K562 (cell line): ENCODE results near the gene CNTN4. TPM values are rescaled to one million over a fixed set of nuclear protein-coding genes. Genes with fewer than 3 reads are reported as not detected.

Source experiments
- ATAC-seq: fragments of 200-7000 bp; cut with Tn5 transposase; 3 replicates; pipeline ENCODE4 v1.9.1; 2020; ENCODE audit warnings: moderate library complexity
- BruUV-seq: library from RNA; stranded (reverse); fragments of 400-500 nt; replicated peaks from 2 replicates; lab custom pipeline; 2021; lab: Mats Ljungman, UMichigan
- CTCF ChIA-PET: fragments of 300-600 bp; formaldehyde crosslinking; extraction: SDS; loops from one replicate; lab custom pipeline; 2021; ENCODE audit warnings: low intra/inter-chr PET ratio; lab: Yijun Ruan, JAX
- POLR2A ChIA-PET: fragments of 300-600, 350-650 bp; sonication (Branson Sonifier 250); formaldehyde crosslinking; extraction: SDS; loops from one replicate; lab custom pipeline; 2021; ENCODE audit warnings: antibody characterized with exemption, inconsistent platforms; lab: Yijun Ruan, JAX
- DNase-seq, 4 experiments: peaks; one replicate each; pipeline versions ENCODE4 v3.0.0 to v3.0.0-alpha.2; 2011 to 2018; ENCODE audit warnings: low spot score in 3 of 4, mixed read lengths in 3 of 4; ENCODE audit errors: extremely low read depth in 1 of 4
- FAIRE-seq: peaks from 2 replicates; lab custom pipeline; 2011; peaks lifted over from hg19 to GRCh38; lab: Jason Lieb, UNC
- H2AFZ ChIP-seq: 2 replicates; pipeline ENCODE4 v1.6.0; 2011; ENCODE audit warnings: low read depth, low read length, control low read depth, inconsistent platforms
- H3K27ac ChIP-seq: fragments of 200-600 bp; 3 replicates; pipeline ENCODE4 v1.8.0; 2011; ENCODE audit warnings: low read depth, mild to moderate bottlenecking, control low read depth, inconsistent platforms, low read length, moderate library complexity, mixed read lengths; ENCODE audit errors: extremely low read depth
- H3K27me3 ChIP-seq, 2 experiments: fragments of 300-600 bp in 1 of 2; 2 replicates in 1 of 2; 3 replicates in 1 of 2; pipeline versions ENCODE4 v1.6.0 to v1.8.0; 2011; ENCODE audit warnings: inconsistent platforms in 2 of 2, low read length in 2 of 2, mild to moderate bottlenecking in 1 of 2, mixed read lengths in 1 of 2, moderate library complexity in 1 of 2; ENCODE audit not compliant: control insufficient read depth in 2 of 2, insufficient read depth in 2 of 2
- H3K36me3 ChIP-seq: fragments of 300-600 bp; 3 replicates; pipeline ENCODE4 v1.8.0; 2011; ENCODE audit warnings: mild to moderate bottlenecking, low read length, inconsistent platforms; ENCODE audit not compliant: control insufficient read depth, insufficient read depth
- H3K4me1 ChIP-seq, 2 experiments: fragments of 200-600 bp in 1 of 2; replicated peaks in 1 of 2; 2 replicates in 1 of 2; 3 replicates in 1 of 2; pipeline versions ENCODE4 v1.5.1 to v1.8.0; 2011; ENCODE audit warnings: inconsistent platforms in 2 of 2, low read length in 2 of 2, mild to moderate bottlenecking in 1 of 2, mixed read lengths in 1 of 2, moderate library complexity in 1 of 2; ENCODE audit not compliant: control insufficient read depth in 2 of 2, insufficient read depth in 2 of 2
- H3K4me2 ChIP-seq: 2 replicates; pipeline ENCODE4 v1.6.1; 2011; ENCODE audit warnings: low read length, control low read depth, inconsistent platforms, mixed read lengths; ENCODE audit not compliant: insufficient read depth
- H3K4me3 ChIP-seq: fragments of 200-600 bp; sonication (generic), shearing (Covaris generic); 2 replicates; pipeline ENCODE4 v1.5.1; 2016; ENCODE audit warnings: control low read depth, inconsistent platforms
- H3K79me2 ChIP-seq: fragments of 200-600 bp; 3 replicates; pipeline ENCODE4 v1.8.0; 2011; ENCODE audit warnings: low read length, inconsistent platforms; ENCODE audit not compliant: control insufficient read depth, insufficient read depth
- H3K9ac ChIP-seq, 2 experiments: 2 replicates each; pipeline versions ENCODE4 v1.6.0 to v1.6.1; 2011; ENCODE audit warnings: low read depth in 2 of 2, low read length in 2 of 2, control low read depth in 1 of 2, inconsistent platforms in 1 of 2, mild to moderate bottlenecking in 1 of 2, mixed read lengths in 1 of 2; ENCODE audit not compliant: insufficient read depth in 1 of 2
- H3K9me1 ChIP-seq: one replicate; pipeline ENCODE4 v1.6.0; 2011; ENCODE audit warnings: inconsistent platforms, mild to moderate bottlenecking, low read length, moderate library complexity; ENCODE audit not compliant: control insufficient read depth, insufficient read depth
- H3K9me3 ChIP-seq: replicated peaks from 2 replicates; pipeline ENCODE4 v1.5.1; 2011; ENCODE audit warnings: low read depth, low read length, inconsistent platforms; ENCODE audit not compliant: control insufficient read depth, insufficient read depth
- H4K20me1 ChIP-seq: replicated peaks from 2 replicates; pipeline ENCODE4 v1.6.1; 2011; ENCODE audit warnings: low read length, inconsistent platforms, mixed read lengths; ENCODE audit not compliant: control insufficient read depth, insufficient read depth
- ATF4 ChIP-seq: fragments of 450-650 bp; formaldehyde crosslinking; IDR thresholded peaks from 2 replicates; pipeline ENCODE4 v1.4.0; 2022; ENCODE audit warnings: mild to moderate bottlenecking, moderate library complexity
- BRF2 ChIP-seq: IDR thresholded peaks from 3 replicates; pipeline ENCODE4 v1.6.1; 2011; ENCODE audit warnings: borderline replicate concordance, mild to moderate bottlenecking; ENCODE audit not compliant: insufficient read length, insufficient read depth
- CSDE1 ChIP-seq, 2 experiments: fragments of 450-650 bp; IDR thresholded peaks; 2 replicates each; pipeline ENCODE4 v1.6.1; 2016; ENCODE audit warnings: mild to moderate bottlenecking in 1 of 2
- DIDO1 ChIP-seq: fragments of 450-650 bp; IDR thresholded peaks from 2 replicates; pipeline ENCODE4 v1.6.1; 2016; ENCODE audit warnings: low read depth, missing biosample characterization, missing genetic modification characterization
- ETV6 ChIP-seq, 3 experiments: fragments of 150-350 bp in 1 of 3; sonication (generic) in 1 of 3; formaldehyde crosslinking in 1 of 3; IDR thresholded peaks; 2 replicates each; pipeline versions ENCODE4 v1.6.1 to v1.8.0; 2014 to 2022; ENCODE audit warnings: borderline replicate concordance in 2 of 3, low read depth in 2 of 3, antibody characterized with exemption in 1 of 3, low read length in 1 of 3, mild to moderate bottlenecking in 1 of 3, missing genetic modification reagents in 1 of 3
- FOXP4 ChIP-seq: sonication (generic); formaldehyde crosslinking; IDR thresholded peaks from 2 replicates; pipeline ENCODE4 v1.8.0; 2022; ENCODE audit warnings: mild to moderate bottlenecking, missing genetic modification reagents, borderline replicate concordance
- HOXB6 ChIP-seq: fragments of 250-450 bp; sonication (Bioruptor Pico); IDR thresholded peaks from 2 replicates; pipeline ENCODE4 v1.5.1; 2022; ENCODE audit warnings: mild to moderate bottlenecking, borderline replicate concordance
- LARP7 ChIP-seq: fragments of 450-650 bp; IDR thresholded peaks from 2 replicates; pipeline ENCODE4 v1.6.1; 2016
- NRF1 ChIP-seq, 2 experiments: fragments of 450-650 bp; IDR thresholded peaks in 1 of 2; conservative IDR thresholded peaks in 1 of 2; 2 replicates each; pipeline ENCODE4 v1.6.1; 2014; ENCODE audit warnings: mild to moderate bottlenecking in 2 of 2
- PATZ1 ChIP-seq: fragments of 250-450 bp; sonication (Bioruptor Pico); IDR thresholded peaks from 2 replicates; pipeline ENCODE4 v1.5.0; 2020; ENCODE audit warnings: mild to moderate bottlenecking, borderline replicate concordance
- RBM34 ChIP-seq: fragments of 200-400 bp; formaldehyde crosslinking; IDR thresholded peaks from 2 replicates; pipeline ENCODE4 v1.6.1; 2018; ENCODE audit warnings: low read length, borderline replicate concordance; ENCODE audit not compliant: insufficient read depth
- SNRNP70 ChIP-seq: fragments of 200-400 bp; formaldehyde crosslinking; optimal IDR thresholded peaks from 2 replicates; pipeline ENCODE3; 2017; ENCODE audit warnings: low read depth, low read length
- WGBS: fragments of 100-300 bp; shearing (Covaris generic); methylation state at CpG from one replicate; pipeline ENCODE4 v1.1.6; 2016; ENCODE audit warnings: low coverage, mixed read lengths; ENCODE audit not compliant: insufficient coverage; ENCODE audit errors: missing lambda C conversion rate; 5-methylcytosine and 5-hydroxymethylcytosine counted together
- in situ Hi-C: fragments of 300-500 bp; cut with MboI; formaldehyde crosslinking; loops from 4 replicates; pipeline ENCODE4 v1.15.0; 2018; ENCODE audit warnings: inconsistent platforms, mixed read lengths
- intact Hi-C: fragments of 100-400 bp; cut with micrococcal nuclease; formaldehyde crosslinking; loops from 2 replicates; pipeline ENCODE4 v1.14.2; 2022
- polyA plus RNA-seq, 8 experiments: library from polyadenylated mRNA; depleted of rRNA in 4 of 8; stranded (reverse) in 5 of 8; unstranded in 3 of 8; fragments of >200 nt; fragmentation: Nextera tagmentation in 2 of 8; fragmentation: Illumina TruSeq in 1 of 8; extraction: Ambion mirVana in 2 of 8; extraction: Trizol in 1 of 8; gene quantifications; 2 replicates each; pipeline versions ENCODE4 v1.2.1 to v1.2.3, GENCODE V29; 2011 to 2014; ENCODE audit warnings: inconsistent platforms in 1 of 8, missing spikeins in 1 of 8
- total RNA-seq, 7 experiments: library from RNA; depleted of rRNA in 6 of 7; stranded (reverse); fragments of >200 nt in 6 of 7; fragmentation: Illumina TruSeq in 2 of 7; extraction: Trizol in 2 of 7; gene quantifications; 2 replicates each; pipeline versions ENCODE4 v1.2.1 to v1.2.3, GENCODE V29; 2011 to 2021; ENCODE audit warnings: low replicate concordance in 1 of 7

The CNTN4 gene
- total and polyA plus RNA-seq, 9 of the 15 experiments (the other 6 are each of a cell fraction or from before 2014, with no cell fraction given): not detected

GRCh38 chr3:2218816-2219215 is 120.2 kb downstream of the CNTN4 start:
- intact Hi-C loops (no loop called here), in situ Hi-C loops (no loop called here)
- Histone ChIP-seq H3K27me3 (no peaks in the 10 kb centered on the region), H3K36me3 (no peaks in the 10 kb centered on the region), H3K4me3 (no peak overlapping the region), H2AFZ (no peak overlapping the region), H3K4me1 (no peaks in the 10 kb centered on the region), H3K27ac (no peak overlapping the region), H3K9me1 (no peaks in the 10 kb centered on the region), H3K9me3 (no peaks in the 10 kb centered on the region; the same call in none of the 2 replicates), H4K20me1 (no peaks in the 10 kb centered on the region), H3K9ac (no peak overlapping the region), H3K4me2 (no peak overlapping the region), H3K79me2 (no peaks in the 10 kb centered on the region)
- FAIRE-seq: no peak
- ChIA-PET CTCF (no interaction called here), POLR2A (no interaction called here)
- DNase-seq: no peak
- no peak for ATAC-seq
- WGBS: 0% methylated on average over 2 of the region's 2 CpGs
- BruUV-seq: no TSS peak
- TF ChIP-seq LARP7 (no peak), DIDO1 (tag) (no peak), FOXP4 (CRISPR knock-in tag) (no peak), PATZ1 (CRISPR knock-in tag) (no peak), ATF4 (CRISPR knock-in tag) (no peak), SNRNP70 (no peak), RBM34 (no peak), HOXB6 (CRISPR knock-in tag) (no peak), BRF2 (no peak), ETV6 (IDR thresholded peaks at IDR 0.05; ENCODE audit: borderline replicate concordance in 1 of 2, low read depth in 2 of 2, low read length in 1 of 2) (no peak), ETV6 (CRISPR knock-in tag; IDR thresholded peaks at IDR 0.05; ENCODE audit: borderline replicate concordance) (no peak), NRF1 (conservative IDR thresholded peaks at IDR 0.05 in 1 of 2, IDR thresholded peaks at IDR 0.05 in 1 of 2) (no peak), CSDE1 (IDR thresholded peaks at IDR 0.05) (no peak)
